Measurements from ENCODE around the gene NDUFV3.
"Not testable (repeated sequence)": the region's sequence is repeated elsewhere in the genome, so short reads cannot be mapped to it uniquely, and the experiment has no call there.

The NDUFV3 gene

GRCh38 chr21:42937034-42937940 is 44.2 kb downstream of the NDUFV3 start:
- DNase-seq (ENCODE audit: low read depth), result not testable (repeated sequence)

- no peak for DNase-seq (ENCODE audit: low read depth)
Observed at GRCh38 chr21:42937960-42938605, 45.0 kb downstream of the NDUFV3 start.

- DNase-seq (ENCODE audit: low read depth), result not testable (repeated sequence)
Observed at GRCh38 chr21:42938606-42938995, 45.5 kb downstream of the NDUFV3 start.

- DNase-seq (ENCODE audit: low read depth), result no peak
Observed at GRCh38 chr21:42939582-42940413, 46.7 kb downstream of the NDUFV3 start.

GRCh38 chr21:42941696-42942085 is 48.6 kb downstream of the NDUFV3 start:
- no peak for DNase-seq (ENCODE audit: low read depth)

GRCh38 chr21:42942244-42942643 is 49.1 kb downstream of the NDUFV3 start:
- no peak for DNase-seq (ENCODE audit: low read depth)

GRCh38 chr21:42949094-42949755 is 56.1 kb downstream of the NDUFV3 start:
- not testable (repeated sequence) for DNase-seq (ENCODE audit: low read depth)

GRCh38 chr21:42951193-42951592 is 58.1 kb downstream of the NDUFV3 start:
- not testable (repeated sequence) for DNase-seq (ENCODE audit: low read depth)

- no peak for DNase-seq (ENCODE audit: low read depth)
Observed at GRCh38 chr21:42956824-42957630, 63.9 kb downstream of the NDUFV3 start.

GRCh38 chr21:42958122-42958521 is 65.0 kb downstream of the NDUFV3 start:
- DNase-seq (ENCODE audit: low read depth), result not testable (repeated sequence)

- no peak for DNase-seq (ENCODE audit: low read depth)
Observed at GRCh38 chr21:42959728-42960127, 66.6 kb downstream of the NDUFV3 start.

- DNase-seq (ENCODE audit: low read depth), result no peak
Observed at GRCh38 chr21:42962380-42963007, 69.4 kb downstream of the NDUFV3 start.
